Esophagus squamous epithelium (tissue), 4 donors: ENCODE measurements around the gene RIMS4.

Experiments
- POLR2A ChIP-seq, 4 donors: fragments of 450-650 bp; IDR thresholded peaks; one replicate each; pipeline ENCODE4 v1.6.1; 2017; ENCODE audit warnings: antibody characterized with exemption in 4 of 4, mild to moderate bottlenecking in 4 of 4, moderate library complexity in 3 of 4
- TF ChIP-seq, protein P1 (sequence below), 6 experiments: fragments of 450-650 bp in 4 of 6; fragments of 200-600 bp in 2 of 6; sonication (generic) in 2 of 6; IDR thresholded peaks; one replicate each; pipeline ENCODE4 v1.5.1; 2016 to 2019; ENCODE audit warnings: antibody characterized with exemption in 6 of 6, mild to moderate bottlenecking in 4 of 6, moderate library complexity in 4 of 6

DNA sequence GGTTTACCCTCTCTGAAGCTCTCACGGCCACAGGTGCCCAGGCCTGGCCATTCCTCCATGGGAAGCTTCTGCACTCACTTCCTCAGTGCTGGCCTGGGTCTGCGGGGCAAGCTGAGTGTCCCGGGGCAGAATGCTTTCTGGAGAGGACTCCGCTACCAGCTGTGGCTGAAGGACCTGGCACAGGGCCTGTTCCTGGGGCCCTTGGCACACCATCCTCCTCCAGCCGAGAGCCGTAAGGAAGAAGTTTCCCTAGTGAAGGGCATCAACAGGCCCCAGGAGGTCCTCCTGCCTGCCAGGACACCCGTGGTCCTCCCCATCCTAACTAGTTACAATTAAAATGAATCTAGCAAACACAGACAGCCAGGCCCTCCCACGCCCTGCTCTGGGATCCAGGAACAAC lies 78.7 kb downstream of the RIMS4 start:
- TF ChIP-seq, protein P1, sequence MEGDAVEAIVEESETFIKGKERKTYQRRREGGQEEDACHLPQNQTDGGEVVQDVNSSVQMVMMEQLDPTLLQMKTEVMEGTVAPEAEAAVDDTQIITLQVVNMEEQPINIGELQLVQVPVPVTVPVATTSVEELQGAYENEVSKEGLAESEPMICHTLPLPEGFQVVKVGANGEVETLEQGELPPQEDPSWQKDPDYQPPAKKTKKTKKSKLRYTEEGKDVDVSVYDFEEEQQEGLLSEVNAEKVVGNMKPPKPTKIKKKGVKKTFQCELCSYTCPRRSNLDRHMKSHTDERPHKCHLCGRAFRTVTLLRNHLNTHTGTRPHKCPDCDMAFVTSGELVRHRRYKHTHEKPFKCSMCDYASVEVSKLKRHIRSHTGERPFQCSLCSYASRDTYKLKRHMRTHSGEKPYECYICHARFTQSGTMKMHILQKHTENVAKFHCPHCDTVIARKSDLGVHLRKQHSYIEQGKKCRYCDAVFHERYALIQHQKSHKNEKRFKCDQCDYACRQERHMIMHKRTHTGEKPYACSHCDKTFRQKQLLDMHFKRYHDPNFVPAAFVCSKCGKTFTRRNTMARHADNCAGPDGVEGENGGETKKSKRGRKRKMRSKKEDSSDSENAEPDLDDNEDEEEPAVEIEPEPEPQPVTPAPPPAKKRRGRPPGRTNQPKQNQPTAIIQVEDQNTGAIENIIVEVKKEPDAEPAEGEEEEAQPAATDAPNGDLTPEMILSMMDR (IDR thresholded peaks at IDR 0.05) = no peak
- TF ChIP-seq POLR2A (IDR thresholded peaks at IDR 0.05) = no peak
